Measurements from ENCODE around the gene ZC3H4.

DNA sequence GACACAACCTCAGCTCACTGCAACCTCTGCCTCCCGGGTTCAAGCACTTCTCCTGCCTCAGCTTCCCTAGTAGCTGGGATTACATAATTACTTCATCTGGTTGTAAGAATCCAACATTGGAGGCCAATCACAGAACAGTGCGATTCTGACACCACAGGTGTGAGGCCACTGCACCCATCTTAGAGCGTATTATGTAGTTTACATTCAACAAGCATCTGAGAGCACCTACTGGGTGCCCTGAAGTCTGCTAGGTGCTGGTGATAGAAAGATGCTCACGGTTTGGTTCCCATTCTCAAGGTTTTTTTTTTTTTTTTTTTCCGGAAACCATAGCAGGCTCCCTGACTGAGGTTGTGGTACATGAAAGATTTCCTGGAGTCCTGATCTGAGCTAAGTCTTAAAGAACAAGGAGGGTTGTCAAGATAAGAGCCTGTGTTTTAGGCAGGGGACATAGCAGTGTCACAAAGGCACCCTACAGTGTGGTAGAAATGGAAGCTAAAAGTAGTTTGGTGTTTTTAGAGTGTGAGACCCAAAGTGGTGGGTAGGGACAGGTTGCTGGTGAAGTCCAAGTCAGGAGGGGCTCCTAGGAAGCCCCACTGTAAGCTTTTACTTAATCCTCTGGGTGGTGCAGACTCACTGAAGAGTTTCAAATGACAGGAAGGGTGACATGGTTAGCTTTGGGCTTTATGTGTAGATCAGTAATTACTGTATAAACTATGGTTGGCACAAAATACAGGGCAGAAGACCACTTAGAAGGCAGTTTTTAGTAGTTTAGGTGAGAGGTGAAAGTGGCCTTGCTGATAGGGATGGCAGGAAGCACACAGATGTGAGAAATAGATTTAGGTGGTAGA lies 32.3 kb upstream of the ZC3H4 start:
- TF ChIP-seq ATF2 (IDR thresholded peaks at IDR 0.05; ENCODE audit: low read length) (no peak), TARDBP (IDR thresholded peaks at IDR 0.05; ENCODE audit: borderline replicate concordance) (no peak), JUND (IDR thresholded peaks at IDR 0.05; ENCODE audit: low read depth, low read length) (no peak)

All from GM12878 (cell line).